HepG2 (cell line): ENCODE data around the gene GRM7. TPM values are rescaled to one million over a fixed set of nuclear protein-coding genes. Genes with fewer than 3 reads are reported as not detected.

Experiments used
- ATAC-seq: fragments of 200-7000 bp; cut with Tn5 transposase; 3 replicates; pipeline ENCODE4 v1.9.1; 2020; ENCODE audit warnings: mild to moderate bottlenecking, moderate library complexity
- BruUV-seq: library from RNA; stranded (reverse); fragments of 400-500 nt; replicated peaks from 2 replicates; lab custom pipeline; 2021; lab: Mats Ljungman, UMichigan
- CTCF ChIA-PET: fragments of 300-600 bp; formaldehyde crosslinking; extraction: SDS; loops from one replicate; lab custom pipeline; 2021; ENCODE audit warnings: low total read pairs, inconsistent platforms, low intra/inter-chr PET ratio; lab: Yijun Ruan, JAX
- POLR2A ChIA-PET: fragments of 350-600 bp; sonication (Branson Sonifier 250); formaldehyde crosslinking; loops from one replicate; lab custom pipeline; 2020; ENCODE audit warnings: antibody characterized with exemption, inconsistent platforms; lab: Yijun Ruan, JAX
- DNase-seq: peaks from one replicate; pipeline ENCODE4 v3.0.0-alpha.2; 2015; ENCODE audit warnings: low spot score
- FAIRE-seq: peaks from 3 replicates; lab custom pipeline; 2011; peaks lifted over from hg19 to GRCh38; lab: Jason Lieb, UNC
- H2AFZ ChIP-seq: one replicate; pipeline ENCODE4 v1.6.1; 2011; ENCODE audit warnings: low read length, inconsistent platforms
- H3K27ac ChIP-seq: fragments of 300-600 bp; 3 replicates; pipeline ENCODE4 v1.8.0; 2011; ENCODE audit warnings: mixed run types, mild to moderate bottlenecking, mixed read lengths, low read length, inconsistent platforms; ENCODE audit not compliant: insufficient read depth; ENCODE audit errors: extremely low read length
- H3K27me3 ChIP-seq, 2 experiments: fragments of 200-600 bp in 1 of 2; 2 replicates in 1 of 2; 3 replicates in 1 of 2; pipeline versions ENCODE4 v1.6.0 to v1.8.0; 2011; ENCODE audit warnings: low read length in 2 of 2, mild to moderate bottlenecking in 2 of 2, moderate library complexity in 2 of 2, inconsistent platforms in 1 of 2; ENCODE audit not compliant: insufficient read depth in 2 of 2, control insufficient read depth in 1 of 2
- H3K36me3 ChIP-seq, 2 experiments: fragments of 200-600 bp in 1 of 2; replicated peaks in 1 of 2; 2 replicates in 1 of 2; 3 replicates in 1 of 2; pipeline versions ENCODE4 v1.5.1 to v1.8.0; 2011; ENCODE audit warnings: low read length in 2 of 2, inconsistent platforms in 1 of 2; ENCODE audit not compliant: insufficient read depth in 2 of 2, control insufficient read depth in 1 of 2
- H3K4me1 ChIP-seq: 2 replicates; pipeline ENCODE4 v1.5.1; 2012; ENCODE audit warnings: low read length, inconsistent platforms; ENCODE audit not compliant: insufficient read depth
- H3K4me2 ChIP-seq: 2 replicates; pipeline ENCODE4 v1.6.0; 2011; ENCODE audit warnings: low read depth, low read length, inconsistent platforms
- H3K4me3 ChIP-seq, 3 experiments: fragments of 200-600 bp in 1 of 3; sonication (generic), shearing (Covaris generic) in 1 of 3; replicated peaks in 1 of 3; 2 replicates each; pipeline ENCODE4 v1.5.1; 2011 to 2016; ENCODE audit warnings: low read length in 3 of 3, inconsistent platforms in 2 of 3, low read depth in 2 of 3, mild to moderate bottlenecking in 2 of 3, control low read depth in 1 of 3, mixed read lengths in 1 of 3; ENCODE audit not compliant: insufficient read depth in 1 of 3
- H3K79me2 ChIP-seq: one replicate; pipeline ENCODE4 v1.6.1; 2011; ENCODE audit warnings: low read length, inconsistent platforms; ENCODE audit not compliant: insufficient read depth
- H3K9ac ChIP-seq: 2 replicates; pipeline ENCODE4 v1.6.0; 2011; ENCODE audit warnings: mild to moderate bottlenecking, low read depth, low read length, inconsistent platforms; ENCODE audit not compliant: insufficient read depth
- H3K9me3 ChIP-seq: 2 replicates; pipeline ENCODE4 v1.5.1; 2012; ENCODE audit warnings: mild to moderate bottlenecking, low read length
- H4K20me1 ChIP-seq: 2 replicates; pipeline ENCODE4 v1.6.0; 2011; ENCODE audit warnings: inconsistent platforms, mild to moderate bottlenecking, low read length, moderate library complexity; ENCODE audit not compliant: insufficient read depth
- ASH2L ChIP-seq: fragments of 300-600, 200-600 bp; sonication (generic); IDR thresholded peaks from 2 replicates; pipeline ENCODE4 v1.7.0; 2017; ENCODE audit warnings: low read depth, mild to moderate bottlenecking, moderate library complexity, mixed read lengths, low read length; ENCODE audit not compliant: insufficient read length
- BORCS8-MEF2B ChIP-seq: sonication (generic); formaldehyde crosslinking; IDR thresholded peaks from 2 replicates; pipeline ENCODE4 v1.8.0; 2022; ENCODE audit warnings: mild to moderate bottlenecking, missing genetic modification reagents
- GATAD1 ChIP-seq: IDR thresholded peaks from 2 replicates; pipeline ENCODE4 v1.6.1; 2016; ENCODE audit warnings: missing genetic modification reagents, missing compliant biosample characterization
- MTF2 ChIP-seq: sonication (generic); formaldehyde crosslinking; IDR thresholded peaks from 2 replicates; pipeline ENCODE4 v1.5.0; 2020; ENCODE audit warnings: missing genetic modification reagents, borderline replicate concordance
- PAWR ChIP-seq: sonication (generic); formaldehyde crosslinking; IDR thresholded peaks from 2 replicates; pipeline ENCODE4 v1.4.0; 2020; ENCODE audit warnings: missing genetic modification reagents, mild to moderate bottlenecking, borderline replicate concordance
- RFXANK ChIP-seq: IDR thresholded peaks from 2 replicates; pipeline ENCODE4 v1.6.1; 2016
- SMAD9 ChIP-seq: sonication (generic); formaldehyde crosslinking; IDR thresholded peaks from 2 replicates; pipeline ENCODE4 v1.5.1; 2020; ENCODE audit warnings: mild to moderate bottlenecking, missing genetic modification reagents
- SOX5 ChIP-seq: IDR thresholded peaks from 2 replicates; pipeline ENCODE4 v1.6.1; 2016; ENCODE audit warnings: borderline replicate concordance
- SPEN ChIP-seq: sonication (generic); formaldehyde crosslinking; IDR thresholded peaks from 2 replicates; pipeline ENCODE4 v1.5.1; 2020; ENCODE audit warnings: low read depth, mild to moderate bottlenecking, missing genetic modification reagents
- STAG1 ChIP-seq: sonication (generic); formaldehyde crosslinking; IDR thresholded peaks from 2 replicates; pipeline ENCODE4 v1.4.0; 2020; ENCODE audit warnings: missing genetic modification reagents
- ZBTB7A ChIP-seq: sonication (generic); formaldehyde crosslinking; IDR thresholded peaks from 2 replicates; pipeline ENCODE4 v1.8.0; 2022; ENCODE audit warnings: mild to moderate bottlenecking, missing genetic modification reagents
- ZNF232 ChIP-seq: sonication (generic); formaldehyde crosslinking; IDR thresholded peaks from 2 replicates; pipeline ENCODE4 v1.4.0; 2020; ENCODE audit warnings: missing genetic modification reagents, borderline replicate concordance
- ZNF777 ChIP-seq: sonication (generic); formaldehyde crosslinking; IDR thresholded peaks from 2 replicates; pipeline ENCODE4 v1.4.0; 2020; ENCODE audit warnings: missing genetic modification reagents
- WGBS: methylation state at CpG from one replicate; pipeline ENCODE4 v1.1.6; 2017; ENCODE audit warnings: low lambda C conversion rate; 5-methylcytosine and 5-hydroxymethylcytosine counted together
- in situ Hi-C: cut with HindIII; loops from 2 replicates; pipeline ENCODE4 v1.10.0; 2017; ENCODE audit warnings: low pct_unique_long_range_greater_than_20kb; ENCODE audit not compliant: extremely low pct_ligation_motif_present
- intact Hi-C: fragments of 100-400 bp; cut with micrococcal nuclease; formaldehyde crosslinking; loops from one replicate; pipeline ENCODE4 v1.10.0; 2022; ENCODE audit not compliant: unreplicated experiment
- polyA plus RNA-seq, 8 experiments: library from polyadenylated mRNA; depleted of rRNA in 3 of 8; stranded (reverse) in 7 of 8; unstranded in 1 of 8; fragments of >200 nt; fragmentation: Illumina TruSeq in 4 of 8; extraction: Trizol in 4 of 8; gene quantifications; 2 replicates each; pipeline versions ENCODE4 v1.2.1 to v1.2.3, GENCODE V29; 2011 to 2016; ENCODE audit warnings: low read depth in 4 of 8, missing spikeins in 1 of 8, mixed read lengths in 1 of 8; ENCODE audit not compliant: insufficient read depth in 1 of 8
- total RNA-seq, 5 experiments: library from RNA; depleted of rRNA; stranded (reverse); fragments of >200 nt; fragmentation: Illumina TruSeq; extraction: Trizol; gene quantifications; 2 replicates each; pipeline ENCODE4 v1.2.3, GENCODE V29; 2016; ENCODE audit warnings: low read depth in 1 of 5
- TF ChIP-seq, protein P1 (sequence below): IDR thresholded peaks from 2 replicates; pipeline ENCODE4 v1.6.1; 2018; ENCODE audit warnings: missing genetic modification reagents
- TF ChIP-seq, protein P2 (sequence below): sonication (generic); formaldehyde crosslinking; IDR thresholded peaks from 2 replicates; pipeline ENCODE4 v1.4.0; 2020; ENCODE audit warnings: mild to moderate bottlenecking, missing genetic modification reagents
- TF ChIP-seq, protein P3 (sequence below): sonication (generic); formaldehyde crosslinking; IDR thresholded peaks from 2 replicates; pipeline ENCODE4 v1.8.1; 2022; ENCODE audit warnings: low read depth, mild to moderate bottlenecking, missing genetic modification reagents

GRM7 gene
- total and polyA plus RNA-seq, 2 of the 13 experiments (the other 11 are each of a cell fraction or from before 2014, with no cell fraction given) = not detected

DNA sequence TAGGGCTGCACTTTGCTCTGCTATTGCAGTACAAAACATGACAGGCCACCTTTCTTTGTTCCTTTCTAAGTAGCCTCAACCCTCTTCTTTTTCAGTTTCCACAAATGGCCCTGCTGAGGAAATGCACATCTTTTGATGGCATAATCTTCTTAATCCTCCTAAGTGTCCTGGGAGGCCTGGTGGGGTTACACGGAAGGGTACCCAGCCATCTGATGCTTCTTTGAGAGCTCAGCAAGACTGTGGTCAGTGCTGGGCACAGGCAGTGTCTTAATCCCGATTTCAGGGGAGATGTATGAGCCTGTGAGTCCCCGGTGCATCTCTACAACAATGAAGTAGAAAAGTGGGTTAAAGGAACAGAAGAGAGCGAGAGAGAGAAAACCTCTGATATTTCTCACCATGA, 404.8 kb downstream of the GRM7 start:
- ChIA-PET POLR2A (no interaction called here), CTCF (no interaction called here)
- Histone ChIP-seq H3K4me2 (no peak overlapping the region), H3K9me3 (peaks cover 88% of the 10 kb centered on the region), H3K4me1 (no peaks in the 10 kb centered on the region), H3K27ac (no peak overlapping the region), H3K4me3 (no peak overlapping the region), H4K20me1 (no peaks in the 10 kb centered on the region), H3K27me3 (no peaks in the 10 kb centered on the region), H3K9ac (no peak overlapping the region), H3K36me3 (no peaks in the 10 kb centered on the region), H2AFZ (no peak overlapping the region), H3K79me2 (no peaks in the 10 kb centered on the region)
- 16% methylated on average over 4 of the region's 4 CpGs for WGBS
- no TSS peak for BruUV-seq
- intact Hi-C loops (no loop called here), in situ Hi-C loops (no loop called here)
- DNase-seq (no peak), ATAC-seq (no peak), FAIRE-seq (no peak)
- TF ChIP-seq GATAD1 (CRISPR knock-in tag) = no peak
- no peak for TF ChIP-seq SMAD9 (CRISPR knock-in tag)
- TF ChIP-seq, protein P1, sequence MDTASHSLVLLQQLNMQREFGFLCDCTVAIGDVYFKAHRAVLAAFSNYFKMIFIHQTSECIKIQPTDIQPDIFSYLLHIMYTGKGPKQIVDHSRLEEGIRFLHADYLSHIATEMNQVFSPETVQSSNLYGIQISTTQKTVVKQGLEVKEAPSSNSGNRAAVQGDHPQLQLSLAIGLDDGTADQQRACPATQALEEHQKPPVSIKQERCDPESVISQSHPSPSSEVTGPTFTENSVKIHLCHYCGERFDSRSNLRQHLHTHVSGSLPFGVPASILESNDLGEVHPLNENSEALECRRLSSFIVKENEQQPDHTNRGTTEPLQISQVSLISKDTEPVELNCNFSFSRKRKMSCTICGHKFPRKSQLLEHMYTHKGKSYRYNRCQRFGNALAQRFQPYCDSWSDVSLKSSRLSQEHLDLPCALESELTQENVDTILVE (CRISPR knock-in tag) = no peak
- TF ChIP-seq RFXANK (CRISPR knock-in tag) = no peak
- no peak for TF ChIP-seq SPEN (CRISPR knock-in tag)
- TF ChIP-seq ZNF232 = no peak
- no peak for TF ChIP-seq PAWR

DNA sequence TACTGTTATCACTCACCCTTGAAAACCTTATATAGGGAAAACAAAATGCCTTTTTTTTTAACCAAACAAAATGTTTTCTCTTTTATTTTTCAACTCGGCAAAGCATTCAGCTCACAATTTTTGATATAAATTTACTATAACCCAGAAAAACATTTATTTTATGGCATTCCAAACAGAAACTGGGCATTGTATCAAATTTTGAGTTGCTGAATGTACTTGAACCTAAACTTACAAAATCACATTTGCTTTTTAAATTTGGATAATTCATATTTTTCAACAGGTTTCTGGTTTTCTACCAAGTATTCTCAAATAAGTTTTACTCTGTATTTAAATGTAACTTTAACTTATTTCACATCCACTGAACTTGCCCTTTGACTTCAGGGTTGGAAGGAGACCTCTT, 405.6 kb downstream of the GRM7 start:
- FAIRE-seq = no peak
- TF ChIP-seq SOX5 (CRISPR knock-in tag) = no peak
- no peak for TF ChIP-seq ASH2L
- no peak for TF ChIP-seq ZNF777
- TF ChIP-seq, protein P2, sequence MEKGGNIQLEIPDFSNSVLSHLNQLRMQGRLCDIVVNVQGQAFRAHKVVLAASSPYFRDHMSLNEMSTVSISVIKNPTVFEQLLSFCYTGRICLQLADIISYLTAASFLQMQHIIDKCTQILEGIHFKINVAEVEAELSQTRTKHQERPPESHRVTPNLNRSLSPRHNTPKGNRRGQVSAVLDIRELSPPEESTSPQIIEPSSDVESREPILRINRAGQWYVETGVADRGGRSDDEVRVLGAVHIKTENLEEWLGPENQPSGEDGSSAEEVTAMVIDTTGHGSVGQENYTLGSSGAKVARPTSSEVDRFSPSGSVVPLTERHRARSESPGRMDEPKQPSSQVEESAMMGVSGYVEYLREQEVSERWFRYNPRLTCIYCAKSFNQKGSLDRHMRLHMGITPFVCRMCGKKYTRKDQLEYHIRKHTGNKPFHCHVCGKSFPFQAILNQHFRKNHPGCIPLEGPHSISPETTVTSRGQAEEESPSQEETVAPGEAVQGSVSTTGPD (CRISPR knock-in tag) = no peak
- TF ChIP-seq MTF2 (CRISPR knock-in tag) = no peak
- no peak for TF ChIP-seq BORCS8-MEF2B (CRISPR knock-in tag)
- TF ChIP-seq, protein P3, sequence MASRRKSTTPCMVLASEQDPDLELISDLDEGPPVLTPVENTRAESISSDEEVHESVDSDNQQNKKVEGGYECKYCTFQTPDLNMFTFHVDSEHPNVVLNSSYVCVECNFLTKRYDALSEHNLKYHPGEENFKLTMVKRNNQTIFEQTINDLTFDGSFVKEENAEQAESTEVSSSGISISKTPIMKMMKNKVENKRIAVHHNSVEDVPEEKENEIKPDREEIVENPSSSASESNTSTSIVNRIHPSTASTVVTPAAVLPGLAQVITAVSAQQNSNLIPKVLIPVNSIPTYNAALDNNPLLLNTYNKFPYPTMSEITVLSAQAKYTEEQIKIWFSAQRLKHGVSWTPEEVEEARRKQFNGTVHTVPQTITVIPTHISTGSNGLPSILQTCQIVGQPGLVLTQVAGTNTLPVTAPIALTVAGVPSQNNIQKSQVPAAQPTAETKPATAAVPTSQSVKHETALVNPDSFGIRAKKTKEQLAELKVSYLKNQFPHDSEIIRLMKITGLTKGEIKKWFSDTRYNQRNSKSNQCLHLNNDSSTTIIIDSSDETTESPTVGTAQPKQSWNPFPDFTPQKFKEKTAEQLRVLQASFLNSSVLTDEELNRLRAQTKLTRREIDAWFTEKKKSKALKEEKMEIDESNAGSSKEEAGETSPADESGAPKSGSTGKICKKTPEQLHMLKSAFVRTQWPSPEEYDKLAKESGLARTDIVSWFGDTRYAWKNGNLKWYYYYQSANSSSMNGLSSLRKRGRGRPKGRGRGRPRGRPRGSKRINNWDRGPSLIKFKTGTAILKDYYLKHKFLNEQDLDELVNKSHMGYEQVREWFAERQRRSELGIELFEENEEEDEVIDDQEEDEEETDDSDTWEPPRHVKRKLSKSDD (CRISPR knock-in tag) = no peak
- TF ChIP-seq ZBTB7A (CRISPR knock-in tag) = no peak
- no peak for TF ChIP-seq STAG1 (CRISPR knock-in tag)

More for the DNA sequence above, 405.6 kb downstream of the GRM7 start:
- Histone ChIP-seq H3K4me2 (no peak overlapping the region), H2AFZ (no peak overlapping the region), H3K27ac (no peak overlapping the region), H3K79me2 (no peaks in the 10 kb centered on the region), H3K4me1 (no peaks in the 10 kb centered on the region), H4K20me1 (no peaks in the 10 kb centered on the region), H3K36me3 (no peaks in the 10 kb centered on the region), H3K27me3 (no peaks in the 10 kb centered on the region), H3K9ac (no peak overlapping the region), H3K4me3 (no peak overlapping the region), H3K9me3 (peaks cover 84% of the 10 kb centered on the region)
- no peak for DNase-seq
- ATAC-seq = no peak
- ChIA-PET CTCF (no interaction called here), POLR2A (no interaction called here)
- 38% methylated on average over 1 of the region's 1 CpG for WGBS
- in situ Hi-C loops = no loop called here
- no TSS peak for BruUV-seq
- intact Hi-C loops = no loop called here
